Endodermal cell (in vitro differentiated cells): ENCODE results near the gene METTL16. TPM values are rescaled to one million over a fixed set of nuclear protein-coding genes. Genes with fewer than 3 reads are reported as not detected.

Source experiments
- DNase-seq: peaks from one replicate; pipeline ENCODE4 v3.0.0-alpha.2; 2017
- H3K27ac ChIP-seq: 2 replicates; pipeline ENCODE4 v1.5.1; 2013; ENCODE audit warnings: mild to moderate bottlenecking, low read depth, low read length, moderate library complexity
- H3K27me3 ChIP-seq: 2 replicates; pipeline ENCODE4 v1.6.1; 2013; ENCODE audit warnings: mild to moderate bottlenecking, low read length, moderate library complexity; ENCODE audit not compliant: insufficient read depth, control insufficient read depth, poor library complexity, severe bottlenecking
- H3K36me3 ChIP-seq: 2 replicates; pipeline ENCODE4 v1.7.0; 2013; ENCODE audit warnings: mild to moderate bottlenecking, low read length, moderate library complexity; ENCODE audit not compliant: control insufficient read depth, insufficient read depth
- H3K4me1 ChIP-seq: one replicate; pipeline ENCODE4 v1.7.0; 2013; ENCODE audit warnings: low read length; ENCODE audit not compliant: control insufficient read depth, insufficient read depth
- H3K4me3 ChIP-seq: 2 replicates; pipeline ENCODE4 v1.5.1; 2013; ENCODE audit warnings: mild to moderate bottlenecking, low read length, moderate library complexity
- H3K9ac ChIP-seq: 2 replicates; pipeline ENCODE4 v1.6.1; 2013; ENCODE audit warnings: mild to moderate bottlenecking, low read length, moderate library complexity; ENCODE audit not compliant: poor library complexity, severe bottlenecking; ENCODE audit errors: extremely low read depth
- H3K9me3 ChIP-seq: 2 replicates; pipeline ENCODE4 v1.6.1; 2013; ENCODE audit warnings: mild to moderate bottlenecking, low read length, moderate library complexity; ENCODE audit not compliant: control insufficient read depth
- H3K27ac Mint-ChIP-seq: 2 replicates; pipeline ENCODE4 v1.8.0; 2020; ENCODE audit warnings: mixed read lengths
- H3K27me3 Mint-ChIP-seq: 2 replicates; pipeline ENCODE4 v1.8.0; 2021; ENCODE audit warnings: mild to moderate bottlenecking, mixed read lengths; ENCODE audit not compliant: insufficient read depth
- H3K36me3 Mint-ChIP-seq: 2 replicates; pipeline ENCODE4 v1.8.0; 2020; ENCODE audit warnings: low read depth, mixed read lengths
- H3K4me1 Mint-ChIP-seq: 2 replicates; pipeline ENCODE4 v1.8.0; 2020; ENCODE audit warnings: mixed read lengths
- H3K4me3 Mint-ChIP-seq: 2 replicates; pipeline ENCODE4 v1.8.0; 2020; ENCODE audit warnings: mild to moderate bottlenecking, moderate library complexity, mixed read lengths
- H3K9me3 Mint-ChIP-seq: 2 replicates; pipeline ENCODE4 v1.8.0; 2020; ENCODE audit warnings: mild to moderate bottlenecking, mixed read lengths
- CTCF ChIP-seq: fragments of 200-600 bp; sonication (generic); conservative IDR thresholded peaks from 2 replicates; pipeline ENCODE4 v1.5.0; 2021; ENCODE audit warnings: antibody characterized with exemption, mild to moderate bottlenecking
- WGBS, 2 experiments: methylation state at CpG; one replicate each; pipeline versions ENCODE4 v1.1.5 to v1.1.7; 2013; ENCODE audit warnings: missing lambda C conversion rate in 2 of 2, mixed read lengths in 1 of 2; ENCODE audit not compliant: insufficient coverage in 1 of 2, insufficient read length in 1 of 2; 5-methylcytosine and 5-hydroxymethylcytosine counted together
- total RNA-seq, 2 donors: library from RNA; stranded (reverse); fragmentation: NEBNext Ultra II Directional in 1 of 2; extraction: Animal tissue kit (Norgen Biotek cat#: 25700) in 1 of 2; gene quantifications; 2 replicates in 1 of 2; 3 replicates in 1 of 2; pipeline ENCODE4 v1.2.1, GENCODE V29; 2021

Gene METTL16
- total RNA-seq, 2 donors from 2014 or later: 51.5 to 59.6 TPM

- Histone ChIP-seq H3K4me1 (peaks cover 4% of the 10 kb centered on the region), H3K27ac (no peak overlapping the region), H3K36me3 (peaks cover under 1% of the 10 kb centered on the region), H3K27me3 (no peaks in the 10 kb centered on the region), H3K9me3 (no peaks in the 10 kb centered on the region), H3K4me3 (no peak overlapping the region), H3K9ac (no peak overlapping the region)
- peaks cover 3% of the 10 kb centered on the region for H3K36me3 Mint-ChIP-seq
- 79 to 89% methylated on average over 6 to 13 of the region's 14 CpGs for WGBS, 2 experiments
- H3K9me3 Mint-ChIP-seq: no peaks in the 10 kb centered on the region
- no peak overlapping the region for H3K27ac Mint-ChIP-seq
- DNase-seq: peak; percentile 46
- H3K4me1 Mint-ChIP-seq: no peaks in the 10 kb centered on the region
- H3K4me3 Mint-ChIP-seq: no peak overlapping the region
- TF ChIP-seq CTCF: no peak
- H3K27me3 Mint-ChIP-seq: no peaks in the 10 kb centered on the region
Observed at GRCh38 chr17:2405247-2405926, 106.3 kb downstream of the METTL16 start.

- peaks cover 4% of the 10 kb centered on the region for H3K4me1 ChIP-seq
- no peak overlapping the region for H3K4me3 Mint-ChIP-seq
- 94 to 95% methylated on average over 4 of the region's 4 CpGs for WGBS, 2 experiments
- H3K27me3 Mint-ChIP-seq: no peaks in the 10 kb centered on the region
- no peak overlapping the region for H3K27ac ChIP-seq
- no peaks in the 10 kb centered on the region for H3K27me3 ChIP-seq
- H3K9me3 ChIP-seq: no peaks in the 10 kb centered on the region
- no peak overlapping the region for H3K9ac ChIP-seq
- no peaks in the 10 kb centered on the region for H3K36me3 ChIP-seq
- H3K27ac Mint-ChIP-seq: no peak overlapping the region
- H3K4me1 Mint-ChIP-seq: peaks cover 7% of the 10 kb centered on the region
- H3K9me3 Mint-ChIP-seq: no peaks in the 10 kb centered on the region
- H3K4me3 ChIP-seq: no peak overlapping the region
- no peak for TF ChIP-seq CTCF
- DNase-seq: peak; percentile 48
- H3K36me3 Mint-ChIP-seq: peaks cover 2% of the 10 kb centered on the region
Observed at GRCh38 chr17:2403044-2403443, 108.6 kb downstream of the METTL16 start.

- Histone ChIP-seq H3K4me1 (peaks cover 4% of the 10 kb centered on the region), H3K27me3 (no peaks in the 10 kb centered on the region), H3K4me3 (peak overlapping the region; percentile 80), H3K9ac (peak overlapping the region; percentile 42), H3K27ac (no peak overlapping the region), H3K9me3 (no peaks in the 10 kb centered on the region), H3K36me3 (no peaks in the 10 kb centered on the region)
- peak overlapping the region; percentile 86 for H3K4me3 Mint-ChIP-seq
- peak overlapping the region; percentile 82 for H3K27ac Mint-ChIP-seq
- WGBS, 2 experiments: 44 to 51% methylated on average over 13 to 15 of the region's 15 CpGs
- H3K36me3 Mint-ChIP-seq: peaks cover 2% of the 10 kb centered on the region
- DNase-seq: no peak
- peaks cover 12% of the 10 kb centered on the region for H3K4me1 Mint-ChIP-seq
- no peaks in the 10 kb centered on the region for H3K9me3 Mint-ChIP-seq
- no peaks in the 10 kb centered on the region for H3K27me3 Mint-ChIP-seq
- TF ChIP-seq CTCF: no peak
Observed at GRCh38 chr17:2402544-2402943, 109.1 kb downstream of the METTL16 start.
